K562 (cell line): ENCODE results near the gene LRRC9. TPM values are rescaled to one million over a fixed set of nuclear protein-coding genes. Genes with fewer than 3 reads are reported as not detected.
A peak's percentile ranks its signal among the peaks of the same experiment; 100 is the strongest.

Experiments
- BRD4 ChIP-seq: fragments of 200-600 bp; sonication (generic); IDR thresholded peaks from 2 replicates; pipeline ENCODE4 v1.6.1; 2017; ENCODE audit warnings: inconsistent platforms
- CBFA2T2 ChIP-seq: fragments of 450-650 bp; conservative IDR thresholded peaks from 2 replicates; pipeline ENCODE4 v1.6.1; 2017; ENCODE audit warnings: mild to moderate bottlenecking
- E2F3 ChIP-seq: fragments of 250-450 bp; sonication (Bioruptor Pico); IDR thresholded peaks from 2 replicates; pipeline ENCODE4 v1.4.0; 2020; ENCODE audit warnings: mild to moderate bottlenecking
- ETV1 ChIP-seq: fragments of 450-650 bp; conservative IDR thresholded peaks from 2 replicates; pipeline ENCODE4 v1.6.1; 2016; ENCODE audit warnings: missing genetic modification characterization, control low read depth, low read depth, missing compliant biosample characterization
- EWSR1 ChIP-seq: fragments of 450-650 bp; IDR thresholded peaks from 2 replicates; pipeline ENCODE4 v1.6.1; 2018; ENCODE audit warnings: borderline replicate concordance, mild to moderate bottlenecking, low read depth, moderate library complexity; ENCODE audit not compliant: partially characterized antibody
- GTF2F1 ChIP-seq: IDR thresholded peaks from 2 replicates; pipeline ENCODE4 v1.6.1; 2011; ENCODE audit warnings: low read depth, low read length, improper control_type of control experiment
- POLR2G ChIP-seq: fragments of 200-400 bp; formaldehyde crosslinking; IDR thresholded peaks from 2 replicates; pipeline ENCODE4 v1.6.1; 2017; ENCODE audit warnings: low read depth, mild to moderate bottlenecking, antibody characterized with exemption, low read length, moderate library complexity
- TCF3 ChIP-seq: sonication (generic); formaldehyde crosslinking; IDR thresholded peaks from 2 replicates; pipeline ENCODE4 v1.4.0; 2020; ENCODE audit warnings: mild to moderate bottlenecking, missing genetic modification reagents
- TSC22D4 ChIP-seq: fragments of 450-650 bp; IDR thresholded peaks from 2 replicates; pipeline ENCODE4 v1.6.1; 2016; ENCODE audit warnings: missing genetic modification characterization, missing biosample characterization, control low read depth
- ZNF263 ChIP-seq: sonication (generic); formaldehyde crosslinking; IDR thresholded peaks from 2 replicates; pipeline ENCODE4 v1.8.0; 2022; ENCODE audit warnings: mild to moderate bottlenecking, missing genetic modification reagents, borderline replicate concordance
- polyA plus RNA-seq, 8 experiments: library from polyadenylated mRNA; depleted of rRNA in 4 of 8; stranded (reverse) in 5 of 8; unstranded in 3 of 8; fragments of >200 nt; fragmentation: Nextera tagmentation in 2 of 8; fragmentation: Illumina TruSeq in 1 of 8; extraction: Ambion mirVana in 2 of 8; extraction: Trizol in 1 of 8; gene quantifications; 2 replicates each; pipeline versions ENCODE4 v1.2.1 to v1.2.3, GENCODE V29; 2011 to 2014; ENCODE audit warnings: inconsistent platforms in 1 of 8, missing spikeins in 1 of 8
- total RNA-seq, 7 experiments: library from RNA; depleted of rRNA in 6 of 7; stranded (reverse); fragments of >200 nt in 6 of 7; fragmentation: Illumina TruSeq in 2 of 7; extraction: Trizol in 2 of 7; gene quantifications; 2 replicates each; pipeline versions ENCODE4 v1.2.1 to v1.2.3, GENCODE V29; 2011 to 2021; ENCODE audit warnings: low replicate concordance in 1 of 7
- TF ChIP-seq, protein P1 (sequence below): fragments of 450-650 bp; IDR thresholded peaks from 2 replicates; pipeline ENCODE4 v1.6.1; 2017; ENCODE audit warnings: antibody characterized with exemption
- TF ChIP-seq, protein P2 (sequence below): IDR thresholded peaks from 2 replicates; pipeline ENCODE4 v1.6.1; 2012; ENCODE audit warnings: low read depth, low read length, improper control_type of control experiment, borderline replicate concordance
- TF ChIP-seq, protein P3 (sequence below): fragments of 150-350 bp; IDR thresholded peaks from 2 replicates; pipeline ENCODE4 v1.6.1; 2014; ENCODE audit warnings: low read depth, mild to moderate bottlenecking, low read length, borderline replicate concordance
- TF ChIP-seq, protein P4 (sequence below): sonication (generic); formaldehyde crosslinking; IDR thresholded peaks from 2 replicates; pipeline ENCODE4 v1.8.1; 2023; ENCODE audit warnings: missing genetic modification reagents, mild to moderate bottlenecking, borderline replicate concordance

LRRC9 gene
- total and polyA plus RNA-seq, 9 of the 15 experiments (the other 6 are each of a cell fraction or from before 2014, with no cell fraction given), result not detected

DNA sequence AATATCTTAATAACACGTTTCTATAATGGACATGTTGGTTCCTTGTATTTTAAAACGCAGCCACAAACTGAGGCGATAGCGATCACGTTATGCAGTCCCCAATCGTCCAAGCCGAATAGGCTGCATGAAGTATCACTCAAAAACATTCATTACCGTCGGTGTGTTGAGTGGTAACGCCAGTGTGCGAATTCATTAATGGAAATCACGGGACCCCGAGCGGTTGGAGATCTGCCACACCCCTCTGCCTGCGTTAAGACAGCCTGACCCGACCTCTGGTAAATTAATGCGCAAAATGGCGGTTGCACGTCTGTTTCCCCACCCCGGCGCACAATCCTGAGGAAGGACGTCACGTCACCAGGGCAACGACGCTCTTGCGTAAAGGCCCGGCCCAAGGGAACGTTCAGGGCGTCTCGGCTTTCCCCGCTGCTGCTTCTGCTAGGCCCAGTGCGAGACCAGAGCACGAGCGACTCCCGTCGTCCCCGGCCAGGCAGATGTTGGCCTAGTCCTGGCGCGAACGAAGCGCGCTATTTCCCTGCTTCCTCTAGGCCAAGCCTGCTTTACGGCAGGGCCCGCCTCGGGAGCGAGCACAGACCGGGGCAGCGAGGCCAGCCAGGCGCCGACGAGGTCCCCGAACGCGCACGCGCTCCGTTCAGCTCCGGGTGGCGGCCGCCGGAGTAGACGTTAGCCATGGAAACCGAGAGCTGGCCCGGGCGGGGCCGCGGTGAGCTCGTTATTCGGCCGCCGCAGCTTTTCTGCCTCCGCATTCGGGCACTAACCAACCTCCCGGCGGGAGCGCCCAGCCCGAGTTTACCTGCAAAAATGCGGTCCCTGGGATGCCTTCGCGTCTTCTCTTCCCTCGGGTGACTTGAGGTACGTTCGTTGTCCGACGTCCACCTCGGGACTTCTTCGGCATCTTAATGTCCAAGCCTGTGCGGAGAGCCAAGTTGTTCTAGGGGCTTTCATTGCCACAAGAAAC lies 171.9 kb downstream of the LRRC9 start, which contains the start of gene PCNX4 (continued):
- TF ChIP-seq CBFA2T2 (no peak), ZNF263 (CRISPR knock-in tag) (no peak), EWSR1 (no peak), POLR2G (peak; percentile 93), TCF3 (CRISPR knock-in tag) (peak; percentile 6; the same call in 1 of the 2 replicates), ETV1 (tag) (no peak), GTF2F1 (no peak), E2F3 (CRISPR knock-in tag) (no peak), TSC22D4 (no peak), BRD4 (no peak)
- TF ChIP-seq, protein P1, sequence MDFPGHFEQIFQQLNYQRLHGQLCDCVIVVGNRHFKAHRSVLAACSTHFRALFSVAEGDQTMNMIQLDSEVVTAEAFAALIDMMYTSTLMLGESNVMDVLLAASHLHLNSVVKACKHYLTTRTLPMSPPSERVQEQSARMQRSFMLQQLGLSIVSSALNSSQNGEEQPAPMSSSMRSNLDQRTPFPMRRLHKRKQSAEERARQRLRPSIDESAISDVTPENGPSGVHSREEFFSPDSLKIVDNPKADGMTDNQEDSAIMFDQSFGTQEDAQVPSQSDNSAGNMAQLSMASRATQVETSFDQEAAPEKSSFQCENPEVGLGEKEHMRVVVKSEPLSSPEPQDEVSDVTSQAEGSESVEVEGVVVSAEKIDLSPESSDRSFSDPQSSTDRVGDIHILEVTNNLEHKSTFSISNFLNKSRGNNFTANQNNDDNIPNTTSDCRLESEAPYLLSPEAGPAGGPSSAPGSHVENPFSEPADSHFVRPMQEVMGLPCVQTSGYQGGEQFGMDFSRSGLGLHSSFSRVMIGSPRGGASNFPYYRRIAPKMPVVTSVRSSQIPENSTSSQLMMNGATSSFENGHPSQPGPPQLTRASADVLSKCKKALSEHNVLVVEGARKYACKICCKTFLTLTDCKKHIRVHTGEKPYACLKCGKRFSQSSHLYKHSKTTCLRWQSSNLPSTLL, result no peak
- TF ChIP-seq, protein P2, sequence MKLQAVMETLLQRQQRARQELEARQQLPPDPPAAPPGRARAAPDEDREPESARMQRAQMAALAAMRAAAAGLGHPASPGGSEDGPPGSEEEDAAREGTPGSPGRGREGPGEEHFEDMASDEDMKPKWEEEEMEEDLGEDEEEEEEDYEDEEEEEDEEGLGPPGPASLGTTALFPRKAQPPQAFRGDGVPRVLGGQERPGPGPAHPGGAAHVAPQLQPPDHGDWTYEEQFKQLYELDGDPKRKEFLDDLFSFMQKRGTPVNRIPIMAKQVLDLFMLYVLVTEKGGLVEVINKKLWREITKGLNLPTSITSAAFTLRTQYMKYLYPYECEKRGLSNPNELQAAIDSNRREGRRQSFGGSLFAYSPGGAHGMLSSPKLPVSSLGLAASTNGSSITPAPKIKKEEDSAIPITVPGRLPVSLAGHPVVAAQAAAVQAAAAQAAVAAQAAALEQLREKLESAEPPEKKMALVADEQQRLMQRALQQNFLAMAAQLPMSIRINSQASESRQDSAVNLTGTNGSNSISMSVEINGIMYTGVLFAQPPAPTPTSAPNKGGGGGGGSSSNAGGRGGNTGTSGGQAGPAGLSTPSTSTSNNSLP, result no peak
- TF ChIP-seq, protein P3, sequence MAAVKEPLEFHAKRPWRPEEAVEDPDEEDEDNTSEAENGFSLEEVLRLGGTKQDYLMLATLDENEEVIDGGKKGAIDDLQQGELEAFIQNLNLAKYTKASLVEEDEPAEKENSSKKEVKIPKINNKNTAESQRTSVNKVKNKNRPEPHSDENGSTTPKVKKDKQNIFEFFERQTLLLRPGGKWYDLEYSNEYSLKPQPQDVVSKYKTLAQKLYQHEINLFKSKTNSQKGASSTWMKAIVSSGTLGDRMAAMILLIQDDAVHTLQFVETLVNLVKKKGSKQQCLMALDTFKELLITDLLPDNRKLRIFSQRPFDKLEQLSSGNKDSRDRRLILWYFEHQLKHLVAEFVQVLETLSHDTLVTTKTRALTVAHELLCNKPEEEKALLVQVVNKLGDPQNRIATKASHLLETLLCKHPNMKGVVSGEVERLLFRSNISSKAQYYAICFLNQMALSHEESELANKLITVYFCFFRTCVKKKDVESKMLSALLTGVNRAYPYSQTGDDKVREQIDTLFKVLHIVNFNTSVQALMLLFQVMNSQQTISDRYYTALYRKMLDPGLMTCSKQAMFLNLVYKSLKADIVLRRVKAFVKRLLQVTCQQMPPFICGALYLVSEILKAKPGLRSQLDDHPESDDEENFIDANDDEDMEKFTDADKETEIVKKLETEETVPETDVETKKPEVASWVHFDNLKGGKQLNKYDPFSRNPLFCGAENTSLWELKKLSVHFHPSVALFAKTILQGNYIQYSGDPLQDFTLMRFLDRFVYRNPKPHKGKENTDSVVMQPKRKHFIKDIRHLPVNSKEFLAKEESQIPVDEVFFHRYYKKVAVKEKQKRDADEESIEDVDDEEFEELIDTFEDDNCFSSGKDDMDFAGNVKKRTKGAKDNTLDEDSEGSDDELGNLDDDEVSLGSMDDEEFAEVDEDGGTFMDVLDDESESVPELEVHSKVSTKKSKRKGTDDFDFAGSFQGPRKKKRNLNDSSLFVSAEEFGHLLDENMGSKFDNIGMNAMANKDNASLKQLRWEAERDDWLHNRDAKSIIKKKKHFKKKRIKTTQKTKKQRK, result no peak
- TF ChIP-seq, protein P4, sequence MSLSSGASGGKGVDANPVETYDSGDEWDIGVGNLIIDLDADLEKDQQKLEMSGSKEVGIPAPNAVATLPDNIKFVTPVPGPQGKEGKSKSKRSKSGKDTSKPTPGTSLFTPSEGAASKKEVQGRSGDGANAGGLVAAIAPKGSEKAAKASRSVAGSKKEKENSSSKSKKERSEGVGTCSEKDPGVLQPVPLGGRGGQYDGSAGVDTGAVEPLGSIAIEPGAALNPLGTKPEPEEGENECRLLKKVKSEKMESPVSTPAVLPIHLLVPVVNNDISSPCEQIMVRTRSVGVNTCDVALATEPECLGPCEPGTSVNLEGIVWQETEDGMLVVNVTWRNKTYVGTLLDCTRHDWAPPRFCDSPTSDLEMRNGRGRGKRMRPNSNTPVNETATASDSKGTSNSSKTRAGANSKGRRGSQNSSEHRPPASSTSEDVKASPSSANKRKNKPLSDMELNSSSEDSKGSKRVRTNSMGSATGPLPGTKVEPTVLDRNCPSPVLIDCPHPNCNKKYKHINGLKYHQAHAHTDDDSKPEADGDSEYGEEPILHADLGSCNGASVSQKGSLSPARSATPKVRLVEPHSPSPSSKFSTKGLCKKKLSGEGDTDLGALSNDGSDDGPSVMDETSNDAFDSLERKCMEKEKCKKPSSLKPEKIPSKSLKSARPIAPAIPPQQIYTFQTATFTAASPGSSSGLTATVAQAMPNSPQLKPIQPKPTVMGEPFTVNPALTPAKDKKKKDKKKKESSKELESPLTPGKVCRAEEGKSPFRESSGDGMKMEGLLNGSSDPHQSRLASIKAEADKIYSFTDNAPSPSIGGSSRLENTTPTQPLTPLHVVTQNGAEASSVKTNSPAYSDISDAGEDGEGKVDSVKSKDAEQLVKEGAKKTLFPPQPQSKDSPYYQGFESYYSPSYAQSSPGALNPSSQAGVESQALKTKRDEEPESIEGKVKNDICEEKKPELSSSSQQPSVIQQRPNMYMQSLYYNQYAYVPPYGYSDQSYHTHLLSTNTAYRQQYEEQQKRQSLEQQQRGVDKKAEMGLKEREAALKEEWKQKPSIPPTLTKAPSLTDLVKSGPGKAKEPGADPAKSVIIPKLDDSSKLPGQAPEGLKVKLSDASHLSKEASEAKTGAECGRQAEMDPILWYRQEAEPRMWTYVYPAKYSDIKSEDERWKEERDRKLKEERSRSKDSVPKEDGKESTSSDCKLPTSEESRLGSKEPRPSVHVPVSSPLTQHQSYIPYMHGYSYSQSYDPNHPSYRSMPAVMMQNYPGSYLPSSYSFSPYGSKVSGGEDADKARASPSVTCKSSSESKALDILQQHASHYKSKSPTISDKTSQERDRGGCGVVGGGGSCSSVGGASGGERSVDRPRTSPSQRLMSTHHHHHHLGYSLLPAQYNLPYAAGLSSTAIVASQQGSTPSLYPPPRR (CRISPR knock-in tag), result no peak; the same call in 1 of the 2 replicates
